GM20431 (cell line): ENCODE measurements around the gene FAM3B.
"Not testable (repeated sequence)": the region's sequence is repeated elsewhere in the genome, so short reads cannot be mapped to it uniquely, and the experiment has no call there.

Experiments used
- in situ Hi-C: fragments of 300-500 bp; cut with MseI, MboI; formaldehyde crosslinking; loops from one replicate; pipeline ENCODE4 v1.15.0; 2020; ENCODE audit warnings: low sequenced_read_pairs; ENCODE audit not compliant: unreplicated experiment

Gene FAM3B

GRCh38 chr21:41316200-41317062 lies at the start of gene FAM3B:
Gene FAM3B, plus strand, starts transcription at chr21:41316801. Its CDS starts 79 bp downstream, at chr21:41316880.
- in situ Hi-C loops, result no loop called here

DNA sequence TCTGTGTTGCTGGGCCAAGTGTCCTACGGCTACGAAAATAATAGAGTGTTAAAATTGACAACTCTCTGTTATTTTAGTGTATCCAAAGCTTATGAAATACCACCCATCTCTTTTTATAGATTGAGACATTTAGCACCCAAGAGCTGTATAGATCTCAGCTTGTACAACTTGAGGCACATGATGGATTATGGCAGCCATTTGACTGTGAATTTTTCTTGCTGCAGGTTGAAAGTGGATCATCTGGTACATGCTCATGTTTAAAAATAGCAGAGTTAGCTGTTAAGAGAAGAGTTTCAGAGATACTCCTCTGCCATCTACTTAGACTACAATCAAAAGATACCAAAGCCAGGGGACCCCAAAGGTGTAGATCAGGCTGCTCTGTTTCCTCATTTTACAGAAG lies 49.3 kb upstream of the FAM3B start:
- in situ Hi-C loops, result no loop called here

GRCh38 chr21:41269535-41269934 lies 47.1 kb upstream of the FAM3B start:
- in situ Hi-C loops, result no loop called here

DNA sequence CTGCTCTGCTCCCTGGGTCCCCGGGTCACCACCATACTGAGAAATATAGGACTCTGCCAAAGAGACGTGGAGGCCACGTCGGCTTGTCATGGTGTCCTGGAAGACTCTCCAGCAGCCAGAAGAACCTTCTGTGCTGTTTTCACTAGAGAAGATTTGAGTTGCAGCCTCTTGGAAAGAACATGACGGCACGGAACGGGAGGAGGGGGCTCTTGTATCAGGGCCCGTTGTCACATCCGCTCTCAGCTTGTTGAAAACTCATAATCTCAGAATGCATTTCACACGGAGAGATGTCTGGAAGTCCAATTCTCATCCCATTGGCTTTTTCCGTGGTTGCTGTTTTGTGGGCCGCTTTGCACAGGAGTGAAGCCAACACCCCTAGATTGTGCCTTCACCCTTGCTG lies 39.4 kb upstream of the FAM3B start:
- in situ Hi-C loops, result loop anchor here (25.0 kb wide), 1 partner anchor 185 kb away; no protein-coding TSS in a partner anchor

DNA sequence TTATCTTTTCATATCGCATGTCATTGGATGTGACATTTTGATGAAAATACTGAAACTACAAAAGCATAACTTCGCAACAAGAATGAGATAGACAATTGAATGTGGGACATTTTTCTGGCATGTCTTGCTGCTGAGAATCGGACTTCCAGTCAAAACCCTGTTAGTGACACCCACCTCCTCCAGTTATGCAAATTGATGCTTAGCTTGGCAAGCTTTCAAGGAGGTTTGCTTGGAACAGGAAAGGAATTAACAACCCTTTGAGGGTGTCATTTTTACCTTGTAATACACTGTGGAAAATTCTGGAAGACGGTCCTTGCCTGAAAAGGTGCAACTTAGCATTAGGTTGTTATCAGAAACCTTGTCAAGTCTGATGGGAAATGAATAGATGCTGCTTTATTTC lies 38.8 kb upstream of the FAM3B start:
- in situ Hi-C loops, result loop anchor here (25.0 kb wide), 1 partner anchor 184 kb away; no protein-coding TSS in a partner anchor

DNA sequence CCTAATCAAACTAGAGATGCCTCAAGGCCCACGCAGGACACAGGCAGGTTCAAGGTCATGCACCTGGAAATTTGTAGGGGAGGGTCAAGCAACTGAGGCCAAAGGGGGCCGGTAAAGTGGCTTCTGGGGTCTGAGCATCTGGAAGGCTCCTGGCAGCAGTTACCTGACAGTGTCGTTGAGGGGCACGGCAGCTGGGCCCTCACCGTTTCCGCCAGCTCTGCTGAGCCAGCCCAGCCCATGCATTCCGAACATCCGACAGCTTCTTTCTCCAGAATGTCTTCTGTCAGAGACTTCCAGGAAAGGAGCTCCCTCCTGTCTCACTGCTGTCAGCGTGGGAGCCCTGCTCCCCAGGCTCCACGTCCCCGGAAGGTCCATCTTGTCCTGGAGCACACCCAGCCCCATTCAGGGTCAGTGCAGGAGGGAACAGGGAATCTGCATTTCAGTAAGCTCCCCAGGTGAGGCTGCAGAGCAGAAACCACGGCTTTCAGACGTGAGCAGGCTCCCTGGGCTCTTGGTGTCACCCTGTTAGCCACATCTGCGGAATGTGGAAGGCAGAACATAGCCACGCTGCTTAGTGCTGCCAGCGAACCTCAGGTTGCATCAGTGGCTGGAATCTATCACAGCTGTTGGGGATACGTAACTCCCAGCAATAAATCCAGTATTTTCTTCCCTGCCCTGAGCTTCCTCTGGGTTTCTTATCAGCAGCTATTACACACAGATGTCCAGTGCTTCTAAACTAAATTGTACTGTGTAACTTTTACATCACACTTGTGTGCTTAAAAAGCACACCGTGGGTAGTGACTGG lies 36.3 kb upstream of the FAM3B start:
- in situ Hi-C loops, result loop anchor here (25.0 kb wide), 1 partner anchor 182 kb away; no protein-coding TSS in a partner anchor

DNA sequence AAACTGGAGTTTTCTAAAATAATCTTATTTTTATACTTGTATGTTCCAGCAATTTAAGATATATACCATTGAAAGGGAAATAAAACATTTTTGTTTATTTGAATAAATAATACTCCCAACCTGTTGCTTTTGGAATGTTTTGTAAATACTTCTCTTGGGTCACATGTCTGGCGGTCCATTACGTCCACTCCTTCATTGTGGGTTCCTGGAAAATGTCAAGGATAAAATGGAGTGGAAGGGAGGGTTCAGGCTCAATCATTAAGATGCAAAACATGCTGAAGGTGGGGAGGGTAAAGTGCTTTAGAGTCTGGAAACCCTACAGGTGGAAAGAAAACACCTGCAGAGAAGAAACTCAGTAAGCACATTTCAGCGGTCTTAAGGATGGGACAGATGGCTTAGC lies 34.2 kb upstream of the FAM3B start:
- in situ Hi-C loops, result loop anchor here (25.0 kb wide), 1 partner anchor 180 kb away; no protein-coding TSS in a partner anchor

- in situ Hi-C loops, result loop anchor here (25.0 kb wide), 1 partner anchor 179 kb away; no protein-coding TSS in a partner anchor
Measured at GRCh38 chr21:41283211-41283818, 33.3 kb upstream of the FAM3B start.

- in situ Hi-C loops, result loop anchor here (25.0 kb wide), 1 partner anchor 173 kb away; no protein-coding TSS in a partner anchor
Measured at GRCh38 chr21:41289431-41289830, 27.2 kb upstream of the FAM3B start.

DNA sequence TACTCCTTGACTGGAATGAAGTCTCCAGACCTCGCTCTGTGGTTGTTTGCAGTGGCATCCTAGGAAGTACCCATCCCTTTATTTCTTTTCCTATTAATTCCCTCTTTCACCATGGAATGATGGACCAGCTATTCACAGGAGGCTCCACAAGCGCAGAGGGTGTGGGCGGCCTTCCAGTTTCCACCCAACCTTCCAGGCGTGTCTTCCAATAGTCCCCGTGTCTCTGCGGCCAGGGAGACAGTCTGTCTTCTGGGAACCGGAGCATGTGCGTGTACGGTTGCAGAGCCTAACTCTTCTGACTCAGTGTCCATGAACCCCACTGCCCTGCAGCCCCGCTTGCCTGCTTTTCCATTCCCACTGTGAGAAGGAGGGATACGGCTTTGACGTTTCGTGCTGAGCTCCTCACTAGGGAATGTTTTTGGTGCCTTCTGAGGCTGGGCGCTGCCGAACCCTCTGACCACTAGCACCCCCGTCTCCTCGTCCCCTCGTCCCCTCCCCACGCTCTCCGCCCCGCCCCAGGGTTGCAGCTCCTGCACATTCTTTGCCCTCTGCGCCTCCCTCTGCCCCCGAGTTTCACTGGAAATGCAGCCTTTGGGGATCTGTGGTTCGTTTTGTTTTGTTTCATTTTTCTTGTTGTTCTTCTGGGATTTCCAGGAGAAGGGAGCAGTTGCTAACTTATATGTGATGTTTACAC lies 26.3 kb upstream of the FAM3B start:
- in situ Hi-C loops, result loop anchor here (25.0 kb wide), 1 partner anchor 172 kb away; no protein-coding TSS in a partner anchor

- in situ Hi-C loops, result loop anchor here (25.0 kb wide), 1 partner anchor 168 kb away; no protein-coding TSS in a partner anchor
Measured at GRCh38 chr21:41294548-41295231, 21.9 kb upstream of the FAM3B start.

DNA sequence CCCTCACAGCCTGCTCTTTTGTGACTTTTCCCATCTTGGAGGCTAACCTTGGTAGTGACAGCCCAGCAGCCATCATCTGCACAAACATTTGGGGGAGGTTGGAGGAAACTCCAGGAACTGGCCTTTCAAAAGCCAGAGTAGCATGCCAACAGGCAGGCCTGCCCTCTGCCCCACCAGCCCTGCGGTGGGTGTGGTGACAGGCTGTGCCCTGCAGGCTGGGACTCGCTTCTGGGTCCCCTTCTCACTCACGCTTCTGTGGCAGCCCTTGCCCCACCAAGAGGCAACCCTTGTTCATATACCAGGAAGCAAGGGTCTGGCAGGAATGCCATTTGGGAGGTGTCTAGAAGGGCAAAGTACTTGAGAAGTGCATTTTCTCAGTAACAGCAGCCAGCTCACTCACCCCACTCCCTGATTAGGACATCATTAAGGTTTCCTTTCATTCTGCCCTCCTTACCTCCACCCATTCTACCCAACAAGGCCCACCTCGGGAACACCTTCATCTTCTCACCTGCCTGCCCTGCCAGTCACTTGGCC lies 20.8 kb upstream of the FAM3B start:
- in situ Hi-C loops, result loop anchor here (25.0 kb wide), 1 partner anchor 167 kb away; no protein-coding TSS in a partner anchor

DNA sequence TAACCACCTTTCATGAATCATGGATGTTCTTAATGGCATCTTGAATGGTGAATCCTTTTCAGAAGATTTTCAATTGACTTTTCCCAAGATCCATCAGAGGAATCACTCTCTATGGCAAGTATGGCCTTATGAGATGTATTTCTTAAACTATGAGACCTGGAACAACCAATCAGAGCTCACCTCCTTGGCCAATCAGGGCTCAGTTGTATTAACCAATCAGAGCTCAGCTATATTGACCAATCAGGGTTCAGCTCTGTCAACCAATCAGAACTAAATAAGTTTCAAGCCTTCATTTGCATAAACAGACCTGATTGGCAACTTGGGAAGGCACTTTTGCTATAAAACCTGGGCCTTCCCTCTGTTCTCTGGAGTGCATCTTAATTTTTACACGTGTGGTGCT lies 13.6 kb upstream of the FAM3B start:
- in situ Hi-C loops, result no loop called here

GRCh38 chr21:41304068-41304720 lies 12.4 kb upstream of the FAM3B start:
- in situ Hi-C loops, result no loop called here

- in situ Hi-C loops, result no loop called here
Measured at GRCh38 chr21:41307219-41307618, 9.4 kb upstream of the FAM3B start.

GRCh38 chr21:41313285-41314164 lies 3.1 kb upstream of the FAM3B start:
- in situ Hi-C loops, result not testable (repeated sequence)

- in situ Hi-C loops, result no loop called here
Measured at GRCh38 chr21:41315726-41316125, 875 bp upstream of the FAM3B start.
